Prostate gland (tissue), 2 donors: ENCODE results near the gene ZDHHC23. TPM values are rescaled to one million over a fixed set of nuclear protein-coding genes. Genes with fewer than 3 reads are reported as not detected.

Source experiments
- DNase-seq: peaks from one replicate; pipeline ENCODE4 v3.0.0-alpha.2; 2019; ENCODE audit warnings: low spot score
- H3K27ac ChIP-seq, 2 donors: fragments of 200-600 bp; sonication (generic); 2 replicates each; pipeline ENCODE4 v1.5.1; 2017 to 2019
- H3K27me3 ChIP-seq: fragments of 200-600 bp; sonication (generic); replicated peaks from 2 replicates; pipeline ENCODE4 v1.5.1; 2019; ENCODE audit not compliant: insufficient read depth
- H3K36me3 ChIP-seq, 2 donors: fragments of 200-600 bp; sonication (generic); 1 replicate in 1 of 2; 2 replicates in 1 of 2; pipeline versions ENCODE4 v1.5.1 to v1.8.1; 2017 to 2019
- H3K4me1 ChIP-seq: fragments of 200-600 bp; sonication (generic); replicated peaks from 2 replicates; pipeline ENCODE4 v1.5.1; 2019
- H3K4me3 ChIP-seq, 2 donors: fragments of 200-600 bp; sonication (generic); 2 replicates each; pipeline ENCODE4 v1.5.1; 2017 to 2019
- H3K9me3 ChIP-seq: fragments of 200-600 bp; sonication (generic); 2 replicates; pipeline ENCODE4 v1.5.1; 2017
- CTCF ChIP-seq, 4 experiments: fragments of 200-600 bp in 2 of 4; fragments of 450-650 bp in 2 of 4; sonication (generic) in 2 of 4; IDR thresholded peaks; 1 replicate in 3 of 4; 2 replicates in 1 of 4; pipeline ENCODE4 v1.5.1; 2016 to 2019; ENCODE audit warnings: antibody characterized with exemption in 4 of 4, mild to moderate bottlenecking in 2 of 4, moderate library complexity in 2 of 4
- POLR2A ChIP-seq: fragments of 450-650 bp; IDR thresholded peaks from one replicate; pipeline ENCODE4 v1.6.1; 2016; ENCODE audit warnings: antibody characterized with exemption, mild to moderate bottlenecking
- POLR2AphosphoS5 ChIP-seq: sonication (generic); formaldehyde crosslinking; IDR thresholded peaks from one replicate; pipeline ENCODE4 v1.6.1; 2017; ENCODE audit warnings: antibody characterized with exemption
- WGBS: methylation state at CpG from one replicate; pipeline ENCODE4 v1.1.5; 2018; 5-methylcytosine and 5-hydroxymethylcytosine counted together
- intact Hi-C: fragments of 100-400 bp; cut with DNase I; formaldehyde crosslinking; loops from one replicate; pipeline ENCODE4 v1.14.2; 2022
- total RNA-seq, 2 donors: library from RNA; depleted of rRNA; stranded (reverse); fragments of >200 nt; gene quantifications; one replicate each; pipeline ENCODE4 v1.1.0, GENCODE V29; 2016

ZDHHC23 gene
- total RNA-seq, 2 donors from 2014 or later = 4.2 to 10.1 TPM

- DNase-seq = no peak
- 65% methylated on average over 2 of the region's 2 CpGs for WGBS
- H3K9me3 ChIP-seq = no peaks in the 10 kb centered on the region
- H3K27me3 ChIP-seq = no peaks in the 10 kb centered on the region
- H3K27ac ChIP-seq = no peak overlapping the region
- no peaks in the 10 kb centered on the region for H3K36me3 ChIP-seq
- no peak overlapping the region for H3K4me3 ChIP-seq
- TF ChIP-seq CTCF (IDR thresholded peaks at IDR 0.05) (no peak), POLR2A (no peak), POLR2AphosphoS5 (no peak)
- intact Hi-C loops = no loop called here
- no peaks in the 10 kb centered on the region for H3K4me1 ChIP-seq
Observed at GRCh38 chr3:113966172-113966571, 18.4 kb downstream of the ZDHHC23 start.

GRCh38 chr3:113968986-113969385 lies 21.2 kb downstream of the ZDHHC23 start:
- Histone ChIP-seq H3K27me3 (no peaks in the 10 kb centered on the region), H3K4me1 (no peaks in the 10 kb centered on the region), H3K27ac (no peak overlapping the region), H3K36me3 (no peaks in the 10 kb centered on the region), H3K9me3 (no peaks in the 10 kb centered on the region), H3K4me3 (no peak overlapping the region)
- TF ChIP-seq POLR2A (no peak), POLR2AphosphoS5 (no peak), CTCF (IDR thresholded peaks at IDR 0.05) (no peak)
- no peak for DNase-seq
- intact Hi-C loops = no loop called here
- 23% methylated on average over 2 of the region's 2 CpGs for WGBS

GRCh38 chr3:113977822-113978221 lies 30.0 kb downstream of the ZDHHC23 start:
- no peak for DNase-seq
- Histone ChIP-seq H3K27ac (no peak overlapping the region), H3K4me3 (no peak overlapping the region), H3K4me1 (no peaks in the 10 kb centered on the region), H3K36me3 (no peaks in the 10 kb centered on the region), H3K27me3 (no peaks in the 10 kb centered on the region), H3K9me3 (no peaks in the 10 kb centered on the region)
- WGBS = 90% methylated on average over 4 of the region's 4 CpGs
- TF ChIP-seq POLR2A = no peak
- intact Hi-C loops = no loop called here

- no peak for DNase-seq
- Histone ChIP-seq H3K9me3 (no peaks in the 10 kb centered on the region), H3K4me3 (no peak overlapping the region), H3K27ac (no peak overlapping the region), H3K27me3 (no peaks in the 10 kb centered on the region), H3K36me3 (no peaks in the 10 kb centered on the region), H3K4me1 (no peaks in the 10 kb centered on the region)
- TF ChIP-seq CTCF (IDR thresholded peaks at IDR 0.05) = no peak
- no peak for TF ChIP-seq POLR2A
- TF ChIP-seq POLR2AphosphoS5 = no peak
- intact Hi-C loops = no loop called here
- WGBS = 68% methylated on average over 1 of the region's 1 CpG
Observed at GRCh38 chr3:113979916-113980315, 32.1 kb downstream of the ZDHHC23 start.

GRCh38 chr3:113981803-113982202 lies 34.0 kb downstream of the ZDHHC23 start:
- Histone ChIP-seq H3K27ac (no peak overlapping the region), H3K4me1 (no peaks in the 10 kb centered on the region), H3K4me3 (no peak overlapping the region), H3K36me3 (no peaks in the 10 kb centered on the region), H3K9me3 (no peaks in the 10 kb centered on the region), H3K27me3 (no peaks in the 10 kb centered on the region)
- intact Hi-C loops = no loop called here
- TF ChIP-seq POLR2AphosphoS5 (no peak), POLR2A (no peak), CTCF (IDR thresholded peaks at IDR 0.05) (no peak)
- DNase-seq = no peak
